Endothelial cell of umbilical vein (primary cell): ENCODE results near the gene EMCN. TPM values are rescaled to one million over a fixed set of nuclear protein-coding genes. Genes with fewer than 3 reads are reported as not detected.
A peak's percentile ranks its signal among the peaks of the same experiment; 100 is the strongest.

Source experiments
- Bru-seq: library from RNA; stranded (reverse); fragments of 400-500 nt; gene quantifications from one replicate; lab custom pipeline; 2021; lab: Mats Ljungman, UMichigan
- BruChase-seq, 2 experiments: library from RNA; stranded (reverse); fragments of 400-500 nt; gene quantifications; one replicate each; lab custom pipeline; 2021; lab: Mats Ljungman, UMichigan
- BruUV-seq: library from RNA; stranded (reverse); fragments of 400-500 nt; replicated peaks from 2 replicates; lab custom pipeline; 2021; lab: Mats Ljungman, UMichigan
- CTCF ChIA-PET: fragments of 300-600, 350-600 bp; sonication (Branson Sonifier 250); formaldehyde crosslinking; loops from one replicate; lab custom pipeline; 2021; ENCODE audit warnings: antibody characterized with exemption, inconsistent platforms; lab: Charles Lee
- POLR2A ChIA-PET: fragments of 300-600, 350-600 bp; sonication (Branson Sonifier 250); formaldehyde crosslinking; loops from one replicate; lab custom pipeline; 2021; ENCODE audit warnings: antibody characterized with exemption, inconsistent platforms; lab: Charles Lee
- DNase-seq: peaks from one replicate; pipeline ENCODE4 v3.0.0-alpha.2; 2011; ENCODE audit warnings: low read depth, low spot score
- FAIRE-seq: peaks from 2 replicates; lab custom pipeline; 2011; peaks lifted over from hg19 to GRCh38; lab: Jason Lieb, UNC
- H2AFZ ChIP-seq: 2 replicates; pipeline ENCODE4 v1.6.0; 2012; ENCODE audit warnings: low read depth, low read length, control low read depth, inconsistent platforms
- H3K27ac ChIP-seq: 2 replicates; pipeline ENCODE4 v1.5.1; 2011; ENCODE audit warnings: low read depth, mild to moderate bottlenecking, control low read depth, low read length, moderate library complexity; ENCODE audit not compliant: insufficient read depth
- H3K27me3 ChIP-seq, 2 experiments: 2 replicates each; pipeline versions ENCODE4 v1.6.0 to v1.6.1; 2011; ENCODE audit warnings: low read length in 2 of 2, mixed read lengths in 1 of 2; ENCODE audit not compliant: control insufficient read depth in 2 of 2, insufficient read depth in 2 of 2
- H3K36me3 ChIP-seq, 2 experiments: 2 replicates in 1 of 2; 3 replicates in 1 of 2; pipeline ENCODE4 v1.5.1; 2011; ENCODE audit warnings: low read length in 2 of 2, mild to moderate bottlenecking in 1 of 2, moderate library complexity in 1 of 2; ENCODE audit not compliant: control insufficient read depth in 2 of 2, insufficient read depth in 2 of 2; ENCODE audit errors: extremely low read depth in 1 of 2
- H3K4me1 ChIP-seq: 3 replicates; pipeline ENCODE4 v1.5.1; 2011; ENCODE audit warnings: mild to moderate bottlenecking, low read length; ENCODE audit not compliant: control insufficient read depth, insufficient read depth; ENCODE audit errors: extremely low read depth
- H3K4me2 ChIP-seq: 2 replicates; pipeline ENCODE4 v1.6.1; 2011; ENCODE audit warnings: low read length, control low read depth, mixed read lengths; ENCODE audit not compliant: insufficient read depth
- H3K4me3 ChIP-seq, 3 experiments: fragments of 200-600 bp in 1 of 3; sonication (generic), shearing (Covaris generic) in 1 of 3; replicated peaks in 1 of 3; 2 replicates each; pipeline ENCODE4 v1.5.1; 2011 to 2016; ENCODE audit warnings: control low read depth in 3 of 3, low read length in 3 of 3, mild to moderate bottlenecking in 2 of 3, inconsistent platforms in 1 of 3, low read depth in 1 of 3, moderate library complexity in 1 of 3; ENCODE audit not compliant: insufficient read depth in 1 of 3
- H3K79me2 ChIP-seq: 2 replicates; pipeline ENCODE4 v1.6.0; 2012; ENCODE audit warnings: low read length, inconsistent platforms; ENCODE audit not compliant: control insufficient read depth, insufficient read depth
- H3K9ac ChIP-seq: replicated peaks from 2 replicates; pipeline ENCODE3; 2011; ENCODE audit warnings: low read length, control low read depth; ENCODE audit not compliant: insufficient read depth; ENCODE audit errors: extremely low read depth
- H3K9me1 ChIP-seq: replicated peaks from 3 replicates; pipeline ENCODE4 v1.6.0; 2011; ENCODE audit warnings: mild to moderate bottlenecking, low read length; ENCODE audit not compliant: control insufficient read depth, insufficient read depth; ENCODE audit errors: extremely low read depth
- H3K9me3 ChIP-seq: replicated peaks from 2 replicates; pipeline ENCODE4 v1.5.1; 2012; ENCODE audit warnings: low read length, inconsistent platforms; ENCODE audit not compliant: control insufficient read depth, insufficient read depth
- H4K20me1 ChIP-seq: replicated peaks from 2 replicates; pipeline ENCODE3; 2011; ENCODE audit warnings: mild to moderate bottlenecking, low read length; ENCODE audit not compliant: control insufficient read depth, insufficient read depth; ENCODE audit errors: extremely low read depth
- CTCF ChIP-seq, 2 donors: IDR thresholded peaks; 1 replicate in 1 of 2; 2 replicates in 1 of 2; pipeline ENCODE4 v1.5.1; 2011; ENCODE audit warnings: low read length in 2 of 2, mild to moderate bottlenecking in 2 of 2, moderate library complexity in 2 of 2, control low read depth in 1 of 2, inconsistent platforms in 1 of 2, low read depth in 1 of 2; ENCODE audit not compliant: insufficient read depth in 1 of 2; ENCODE audit errors: extremely low read depth in 1 of 2
- EZH2 ChIP-seq: IDR thresholded peaks from 2 replicates; pipeline ENCODE4 v1.6.1; 2012; ENCODE audit warnings: borderline replicate concordance, low read depth, mild to moderate bottlenecking, moderate library complexity, low read length, inconsistent platforms; ENCODE audit not compliant: severe bottlenecking
- FOS ChIP-seq: IDR thresholded peaks from 2 replicates; pipeline ENCODE4 v1.6.1; 2011; ENCODE audit warnings: mild to moderate bottlenecking, low read length, moderate library complexity, borderline replicate concordance; ENCODE audit not compliant: insufficient read depth
- GATA2 ChIP-seq: IDR thresholded peaks from 2 replicates; pipeline ENCODE4 v1.7.0; 2011; ENCODE audit warnings: low read depth, mild to moderate bottlenecking, moderate library complexity, mixed read lengths, low read length; ENCODE audit not compliant: insufficient read length, insufficient read depth
- JUN ChIP-seq: IDR thresholded peaks from 2 replicates; pipeline ENCODE4 v1.6.1; 2011; ENCODE audit warnings: borderline replicate concordance, low read depth; ENCODE audit not compliant: insufficient read length, insufficient read depth
- MAX ChIP-seq: IDR thresholded peaks from 2 replicates; pipeline ENCODE4 v1.6.1; 2011; ENCODE audit not compliant: insufficient read depth, insufficient read length
- MYC ChIP-seq: IDR thresholded peaks from one replicate; pipeline ENCODE4 v1.6.1; 2011; ENCODE audit warnings: mild to moderate bottlenecking, low read depth, low read length
- POLR2A ChIP-seq: IDR thresholded peaks from 2 replicates; pipeline ENCODE4 v1.6.1; 2012; ENCODE audit warnings: low read depth, mild to moderate bottlenecking, control low read depth, low read length
- POLR2AphosphoS5 ChIP-seq: IDR thresholded peaks from 2 replicates; pipeline ENCODE4 v1.6.1; 2012; ENCODE audit warnings: low read depth, mild to moderate bottlenecking, control low read depth, low read length, moderate library complexity; ENCODE audit not compliant: insufficient read depth
- dilution Hi-C: fragments of 300-500 bp; cut with MboI; formaldehyde crosslinking; loops from one replicate; pipeline ENCODE4 v1.15.0; 2019; ENCODE audit warnings: low sequenced_read_pairs; ENCODE audit not compliant: extremely low pct_ligation_motif_present
- intact Hi-C: fragments of 100-400 bp; cut with micrococcal nuclease; formaldehyde crosslinking; loops from one replicate; pipeline ENCODE4 v1.10.0; 2022
- long read RNA-seq: library from polyadenylated mRNA; stranded (forward); transcript quantifications from one replicate; pipeline ENCODE4 v2.0.0, GENCODE V29; 2021
- polyA minus RNA-seq, 3 experiments: library from RNA; depleted of rRNA, polyadenylated mRNA; stranded (reverse); fragments of >200 nt; gene quantifications; 1 replicate in 1 of 3; 2 replicates in 2 of 3; pipeline ENCODE4 v1.2.3, GENCODE V29; 2011
- polyA plus RNA-seq, 4 experiments: library from polyadenylated mRNA; depleted of rRNA in 3 of 4; stranded (reverse) in 3 of 4; unstranded in 1 of 4; fragments of >200 nt; gene quantifications; 2 replicates each; pipeline versions ENCODE4 v1.2.1 to v1.2.3, GENCODE V29; 2011 to 2012; ENCODE audit warnings: missing spikeins in 1 of 4
- total RNA-seq: library from RNA; stranded (reverse); gene quantifications from 2 replicates; pipeline ENCODE4 v1.2.3, GENCODE V29; 2021

EMCN gene
- 76.2 and 97.3 TPM in 2 replicates for total RNA-seq
- 51.6 and 54.2 TPM in 2 replicates for polyA plus RNA-seq
- 88.0 and 95.7 TPM in 2 replicates for polyA plus RNA-seq (2011; cell fraction: cytosol; rRNA removed)
- 58.9 and 67.8 TPM in 2 replicates for polyA plus RNA-seq (2011; cell fraction: nucleus; rRNA removed)
- 34.5 and 50.4 TPM in 2 replicates for polyA plus RNA-seq (2012)
- 73.8 and 94.2 TPM in 2 replicates for polyA minus RNA-seq
- polyA minus RNA-seq (2011; cell fraction: cytosol; rRNA and poly(A)+ RNA removed), result not detected
- 177 and 213 TPM in 2 replicates for polyA minus RNA-seq (2011; cell fraction: nucleus; rRNA and poly(A)+ RNA removed)
- percentile 94 among the genes with signal in this experiment for Bru-seq, nascent RNA
- percentile 80 among the genes with signal in this experiment for BruChase-seq, experiment 1, labeled RNA remaining after a 6-hour chase
- percentile 79 among the genes with signal in this experiment for BruChase-seq, experiment 2, labeled RNA remaining after a 2-hour chase
- long read RNA-seq, full-length matches to known transcripts, result 162 of 198 reads
- long read RNA-seq, partial matches to known transcripts, result 7 of 198 reads
- long read RNA-seq, other reads (novel, unspliced or antisense), result 29 of 198 reads

- H3K9me3 ChIP-seq, result no peaks in the 10 kb centered on the region
- no peaks in the 10 kb centered on the region for H4K20me1 ChIP-seq
- peak within 1 kb of the TSS; percentile 39 to 99 (median 54) for H3K4me3 ChIP-seq
- peak within 1 kb of the TSS; percentile 84 for H3K4me2 ChIP-seq
- H3K9me1 ChIP-seq, result no peaks in the 10 kb centered on the region
- peaks cover 41% of the 10 kb centered on the region for H3K4me1 ChIP-seq
- H3K79me2 ChIP-seq, result peaks cover 32% of the 10 kb centered on the region
- DNase-seq (peak; percentile 90), FAIRE-seq (peak; percentile 84)
- no peaks in the 10 kb centered on the region for H3K36me3 ChIP-seq
- ChIA-PET POLR2A (interaction anchor here (0.7 kb wide), 1 partner anchor 1415 kb away, joined by 3 read pairs; no protein-coding TSS in a partner anchor), CTCF (no interaction called here)
- BruUV-seq, result no TSS peak
- peak within 1 kb of the TSS; percentile 92 for H3K9ac ChIP-seq
- dilution Hi-C loops, result no loop called here
- intact Hi-C loops, result loop anchor here (1.0 to 10.0 kb wide), 6 partner anchors 139 to 571 kb away; partner anchors contain the start of gene DNAJB14
- TF ChIP-seq MAX (no peak), MYC (no peak), POLR2A (peak; percentile 56), FOS (peak; percentile 21), CTCF (IDR thresholded peaks at IDR 0.05; ENCODE audit: extremely low read depth in 1 of 2, insufficient read depth in 1 of 2, low read depth in 1 of 2, low read length in 2 of 2) (no peak), EZH2 (no peak), POLR2AphosphoS5 (peak; percentile 42), GATA2 (peak; percentile 37), JUN (peak; percentile 21)
- H3K27me3 ChIP-seq, result no peaks in the 10 kb centered on the region
- peak within 1 kb of the TSS; percentile 82 for H2AFZ ChIP-seq
- peak within 1 kb of the TSS; percentile 70 for H3K27ac ChIP-seq
Observed at GRCh38 chr4:100517864-100518341, at the start of gene EMCN. Gene EMCN, minus strand, starts transcription at chr4:100518022. Its CDS starts 108 bp downstream, at chr4:100517914.
